C4-2B (cell line): ENCODE results near the gene NINL.

ENCODE experiments used
- CTCF ChIP-seq: fragments of 450-650 bp; conservative IDR thresholded peaks from 2 replicates; pipeline ENCODE4 v1.5.1; 2017; ENCODE audit warnings: mild to moderate bottlenecking
- ZFX ChIP-seq: fragments of 450-650 bp; IDR thresholded peaks from 2 replicates; pipeline ENCODE4 v1.6.1; 2017

GRCh38 chr20:25566821-25567220 is 18.5 kb downstream of the NINL start:
- TF ChIP-seq CTCF (no peak), ZFX (no peak)
